ENCODE results near the gene TTC39C. TPM values are rescaled to one million over a fixed set of nuclear protein-coding genes. Genes with fewer than 3 reads are reported as not detected.

Gene TTC39C
- total and polyA plus RNA-seq, 12 donors: 28.9 to 77.6 (median 49.3) TPM

DNA sequence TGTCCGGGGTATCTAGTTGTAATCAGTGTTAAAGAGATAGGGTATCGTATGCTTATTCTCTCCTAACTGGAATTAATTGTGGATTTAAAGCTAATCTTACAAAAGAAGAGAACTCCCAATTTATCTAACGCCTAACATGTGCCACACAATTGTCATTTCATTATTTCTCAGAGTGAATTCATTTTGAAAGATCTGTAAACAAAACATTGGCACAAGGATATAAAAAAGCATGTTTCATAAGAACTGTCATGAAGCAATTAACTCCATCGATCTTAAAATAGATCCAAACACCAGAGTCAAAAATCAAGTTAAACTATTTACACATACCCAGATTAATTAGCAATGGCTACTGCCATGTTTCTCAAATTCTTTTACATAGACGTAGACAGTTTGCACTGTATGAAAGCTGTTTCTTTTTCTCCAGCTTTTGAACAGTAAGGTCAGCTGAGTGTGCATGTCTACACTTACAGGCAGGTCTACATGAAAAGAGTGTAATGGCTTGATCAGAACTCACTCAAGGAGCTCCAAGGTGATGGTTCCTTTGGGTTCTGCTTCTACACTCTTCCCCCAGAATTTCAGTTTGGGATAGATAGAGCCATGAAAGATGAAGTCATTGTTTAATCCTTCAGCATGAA, 163.1 kb downstream of the TTC39C start:
- intact Hi-C loops (cut with DNase I): loop anchor here in 1 of 2 donors (5.0 kb wide), 1 partner anchor 95 kb away; no protein-coding TSS in a partner anchor
- Histone ChIP-seq H3K27ac (no peak overlapping the region), H3K4me1 (replicated peaks in 1 of 2) (no peaks in the 10 kb centered on the region)

DNA sequence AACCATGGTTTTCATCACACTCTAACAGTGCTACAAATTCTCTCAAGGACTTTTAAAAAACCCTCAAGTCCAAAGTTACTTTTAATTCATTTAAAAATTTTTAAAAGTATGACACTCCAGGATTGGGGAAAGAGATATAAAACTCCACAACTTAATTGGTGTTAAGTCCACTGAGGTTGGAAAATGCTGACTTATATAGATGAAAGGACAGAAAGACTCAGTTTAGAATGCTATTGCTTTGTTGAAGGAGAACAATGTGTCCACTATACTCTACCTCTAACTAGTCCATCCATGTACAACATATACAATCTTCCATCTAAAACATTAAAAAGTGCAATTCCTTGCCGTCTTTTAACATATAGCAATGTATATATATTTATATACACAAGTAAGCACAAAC, 165.5 kb downstream of the TTC39C start:
- TF ChIP-seq, protein P1, sequence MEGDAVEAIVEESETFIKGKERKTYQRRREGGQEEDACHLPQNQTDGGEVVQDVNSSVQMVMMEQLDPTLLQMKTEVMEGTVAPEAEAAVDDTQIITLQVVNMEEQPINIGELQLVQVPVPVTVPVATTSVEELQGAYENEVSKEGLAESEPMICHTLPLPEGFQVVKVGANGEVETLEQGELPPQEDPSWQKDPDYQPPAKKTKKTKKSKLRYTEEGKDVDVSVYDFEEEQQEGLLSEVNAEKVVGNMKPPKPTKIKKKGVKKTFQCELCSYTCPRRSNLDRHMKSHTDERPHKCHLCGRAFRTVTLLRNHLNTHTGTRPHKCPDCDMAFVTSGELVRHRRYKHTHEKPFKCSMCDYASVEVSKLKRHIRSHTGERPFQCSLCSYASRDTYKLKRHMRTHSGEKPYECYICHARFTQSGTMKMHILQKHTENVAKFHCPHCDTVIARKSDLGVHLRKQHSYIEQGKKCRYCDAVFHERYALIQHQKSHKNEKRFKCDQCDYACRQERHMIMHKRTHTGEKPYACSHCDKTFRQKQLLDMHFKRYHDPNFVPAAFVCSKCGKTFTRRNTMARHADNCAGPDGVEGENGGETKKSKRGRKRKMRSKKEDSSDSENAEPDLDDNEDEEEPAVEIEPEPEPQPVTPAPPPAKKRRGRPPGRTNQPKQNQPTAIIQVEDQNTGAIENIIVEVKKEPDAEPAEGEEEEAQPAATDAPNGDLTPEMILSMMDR (IDR thresholded peaks at IDR 0.05): no peak
- TF ChIP-seq POLR2A (IDR thresholded peaks at IDR 0.05): no peak
- Histone ChIP-seq H3K27ac (no peak overlapping the region), H3K4me3 (no peak overlapping the region), H3K27me3 (no peaks in the 10 kb centered on the region), H3K36me3 (replicated peaks in 1 of 2) (no peaks in the 10 kb centered on the region), H3K9me3 (replicated peaks in 1 of 3) (no peaks in the 10 kb centered on the region), H3K4me1 (replicated peaks in 1 of 2) (no peaks in the 10 kb centered on the region)
- intact Hi-C loops (cut with DNase I): loop anchor here in 1 of 2 donors (10.0 kb wide), 2 partner anchors 65 to 315 kb away; no protein-coding TSS in a partner anchor
- 80 to 97% (median 90%) methylated on average over 1 of the region's 1 CpG for WGBS, 4 donors
- DNase-seq: no peak

More for the DNA sequence above, 163.1 kb downstream of the TTC39C start:
- Histone ChIP-seq H3K4me3 (no peak overlapping the region), H3K36me3 (replicated peaks in 1 of 2) (no peaks in the 10 kb centered on the region), H3K9me3 (replicated peaks in 1 of 3) (no peaks in the 10 kb centered on the region), H3K27me3 (no peaks in the 10 kb centered on the region)
- TF ChIP-seq, protein P1 (IDR thresholded peaks at IDR 0.05): no peak
- no peak for TF ChIP-seq POLR2A (IDR thresholded peaks at IDR 0.05)
- DNase-seq: no peak
- 89 to 95% (median 92%) methylated on average over 5 of the region's 5 CpGs for WGBS, 4 donors

DNA sequence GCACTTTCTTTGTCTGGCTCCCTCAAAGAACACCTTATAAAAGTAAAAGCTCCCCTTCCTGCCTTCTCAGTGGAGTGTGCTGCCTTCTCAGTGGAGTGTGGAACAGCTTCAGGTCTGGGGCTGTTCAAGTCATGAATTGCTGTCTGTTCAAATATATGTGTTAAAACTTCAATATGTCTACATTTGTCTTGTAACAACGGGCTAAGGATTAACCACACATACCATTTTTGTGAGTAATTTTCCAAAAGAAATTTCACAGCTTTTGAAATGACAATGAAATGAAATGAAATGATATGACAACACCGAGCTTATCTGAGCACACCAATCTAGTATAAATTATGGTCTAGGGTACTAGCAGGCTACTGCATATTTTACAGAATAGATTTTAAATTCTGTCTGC, 167.3 kb downstream of the TTC39C start:
- no peak overlapping the region for H3K27ac ChIP-seq
- intact Hi-C loops (cut with DNase I): loop anchor here in 1 of 2 donors (10.0 kb wide), 2 partner anchors 63 to 313 kb away; no protein-coding TSS in a partner anchor
- TF ChIP-seq POLR2A (IDR thresholded peaks at IDR 0.05): no peak
- TF ChIP-seq, protein P1 (IDR thresholded peaks at IDR 0.05): no peak
- H3K4me1 ChIP-seq (replicated peaks in 1 of 2): no peaks in the 10 kb centered on the region
- no peaks in the 10 kb centered on the region for H3K27me3 ChIP-seq
- no peak overlapping the region for H3K4me3 ChIP-seq
- 75 to 88% (median 82%) methylated on average over 2 of the region's 2 CpGs for WGBS, 4 donors
- H3K9me3 ChIP-seq (replicated peaks in 1 of 3): no peaks in the 10 kb centered on the region
- no peak for DNase-seq
- peaks cover 0 to 3% of the 10 kb centered on the region in 2 donors for H3K36me3 ChIP-seq (replicated peaks in 1 of 2)

Small RNA genes lying within 50 kb of the gene (small RNA-seq; reads per million reads assigned to genes)
- gene RF00017 (0 reads per million in 2 donors), gene RNA5SP452 (0.17 to 0.83 reads per million in 2 donors), gene RNU5A-6P (0 to 0.08 reads per million in 2 donors)

Other genes with a start within 250 kb of the TTC39C start
- gene CABYR, start 124.3 kb downstream of the TTC39C start, total RNA-seq: 1 to 10 TPM; 1.1 to 9.6 (median 4.0) TPM
- gene CABYR, start 124.3 kb downstream of the TTC39C start, polyA plus RNA-seq: 1 to 10 TPM; 3.2 to 4.7 (median 3.2) TPM